Nephron (organoid): Measurements from ENCODE around the gene PTX4.

Experiments
- H3K27ac Mint-ChIP-seq, 3 experiments: 2 replicates each; pipeline ENCODE4 v1.8.0; 2020; ENCODE audit warnings: mixed read lengths in 3 of 3, mild to moderate bottlenecking in 2 of 3, moderate library complexity in 1 of 3
- H3K27me3 Mint-ChIP-seq: 2 replicates; pipeline ENCODE4 v1.8.0; 2021; ENCODE audit warnings: low read depth, mild to moderate bottlenecking, moderate library complexity, mixed read lengths
- H3K36me3 Mint-ChIP-seq: 2 replicates; pipeline ENCODE4 v1.8.0; 2020; ENCODE audit warnings: low read depth, mixed read lengths
- H3K4me1 Mint-ChIP-seq: 2 replicates; pipeline ENCODE4 v1.8.0; 2020; ENCODE audit warnings: mixed read lengths
- H3K4me3 Mint-ChIP-seq, 3 experiments: 2 replicates each; pipeline ENCODE4 v1.8.0; 2020; ENCODE audit warnings: mild to moderate bottlenecking in 3 of 3, mixed read lengths in 3 of 3, moderate library complexity in 2 of 3
- H3K9me3 Mint-ChIP-seq: 2 replicates; pipeline ENCODE4 v1.8.0; 2020; ENCODE audit warnings: mixed read lengths
- CTCF ChIP-seq, 3 experiments: fragments of 200-600 bp; sonication (generic); IDR thresholded peaks; one replicate each; pipeline ENCODE4 v1.5.0; 2021; ENCODE audit warnings: antibody characterized with exemption in 3 of 3; ENCODE audit not compliant: unreplicated experiment in 3 of 3

Gene PTX4

GRCh38 chr16:1495889-1496262 is 7.1 kb upstream of the PTX4 start:
- peak overlapping the region in 1 of 3 experiments; percentile 40 for H3K4me3 Mint-ChIP-seq
- peaks cover 10% of the 10 kb centered on the region for H3K36me3 Mint-ChIP-seq
- peaks cover 4% of the 10 kb centered on the region for H3K27me3 Mint-ChIP-seq
- peaks cover 16% of the 10 kb centered on the region for H3K4me1 Mint-ChIP-seq
- H3K27ac Mint-ChIP-seq = no peak overlapping the region
- TF ChIP-seq CTCF (IDR thresholded peaks at IDR 0.05; ENCODE audit: unreplicated experiment in 3 of 3) = no peak
- no peaks in the 10 kb centered on the region for H3K9me3 Mint-ChIP-seq

- TF ChIP-seq CTCF (IDR thresholded peaks at IDR 0.05; ENCODE audit: unreplicated experiment in 3 of 3) = no peak
- H3K4me1 Mint-ChIP-seq = peaks cover 16% of the 10 kb centered on the region
- H3K4me3 Mint-ChIP-seq = peak overlapping the region; percentile 54 to 86 (median 61)
- no peak overlapping the region for H3K27ac Mint-ChIP-seq
- peaks cover 4% of the 10 kb centered on the region for H3K27me3 Mint-ChIP-seq
- H3K36me3 Mint-ChIP-seq = peaks cover 10% of the 10 kb centered on the region
- no peaks in the 10 kb centered on the region for H3K9me3 Mint-ChIP-seq
Observed at GRCh38 chr16:1495211-1495888, 6.6 kb upstream of the PTX4 start.

GRCh38 chr16:1494711-1495110 is 6.0 kb upstream of the PTX4 start:
- Mint-ChIP-seq H3K9me3 (no peaks in the 10 kb centered on the region), H3K27me3 (peaks cover 4% of the 10 kb centered on the region), H3K36me3 (peaks cover 10% of the 10 kb centered on the region), H3K27ac (peak overlapping the region in 1 of 3 experiments; percentile 38), H3K4me1 (peaks cover 16% of the 10 kb centered on the region), H3K4me3 (peak overlapping the region; percentile 86 to 95 (median 86))
- no peak for TF ChIP-seq CTCF (IDR thresholded peaks at IDR 0.05; ENCODE audit: unreplicated experiment in 3 of 3)

- Mint-ChIP-seq H3K9me3 (no peaks in the 10 kb centered on the region), H3K27ac (peak overlapping the region; percentile 27 to 72 (median 38)), H3K4me3 (peak overlapping the region; percentile 86 to 95 (median 86)), H3K4me1 (peaks cover 16% of the 10 kb centered on the region), H3K36me3 (peaks cover 10% of the 10 kb centered on the region), H3K27me3 (peaks cover 4% of the 10 kb centered on the region)
- TF ChIP-seq CTCF (IDR thresholded peaks at IDR 0.05; ENCODE audit: unreplicated experiment in 3 of 3) = peak; percentile 19 to 29 (median 23)
Observed at GRCh38 chr16:1494129-1494640, 5.4 kb upstream of the PTX4 start.

GRCh38 chr16:1493746-1494094 is 5.0 kb upstream of the PTX4 start:
- peaks cover 10% of the 10 kb centered on the region for H3K36me3 Mint-ChIP-seq
- H3K27ac Mint-ChIP-seq = peak overlapping the region in 2 of 3 experiments; percentile 27 to 72
- H3K9me3 Mint-ChIP-seq = no peaks in the 10 kb centered on the region
- H3K4me1 Mint-ChIP-seq = peaks cover 16% of the 10 kb centered on the region
- TF ChIP-seq CTCF (IDR thresholded peaks at IDR 0.05; ENCODE audit: unreplicated experiment in 3 of 3) = no peak
- peak overlapping the region; percentile 86 to 95 (median 86) for H3K4me3 Mint-ChIP-seq
- peaks cover 4% of the 10 kb centered on the region for H3K27me3 Mint-ChIP-seq
